OCI-LY1 (cell line): ENCODE data around the gene RNF144A.

ENCODE experiments used
- H2AFZ ChIP-seq: fragments of 200-600 bp; sonication (generic), shearing (Covaris generic); 2 replicates; pipeline ENCODE4 v1.6.0; 2014; ENCODE audit warnings: antibody characterized with exemption, mild to moderate bottlenecking, low read length
- H3F3A ChIP-seq: fragments of 200-600 bp; sonication (generic), shearing (Covaris generic); 2 replicates; pipeline ENCODE4 v1.6.0; 2014; ENCODE audit warnings: mild to moderate bottlenecking, antibody characterized with exemption, low read length, moderate library complexity; ENCODE audit not compliant: insufficient read depth
- H3K27ac ChIP-seq: fragments of 200-600 bp; sonication (generic); 2 replicates; pipeline ENCODE4 v1.5.1; 2014; ENCODE audit warnings: low read length, mixed run types, mild to moderate bottlenecking, low read depth; ENCODE audit not compliant: poor library complexity, severe bottlenecking
- H3K27me3 ChIP-seq: fragments of 200-600 bp; sonication (generic); 2 replicates; pipeline ENCODE4 v1.6.0; 2014; ENCODE audit warnings: antibody characterized with exemption, mild to moderate bottlenecking, low read length, moderate library complexity; ENCODE audit not compliant: insufficient read depth
- H3K36me3 ChIP-seq: fragments of 200-600 bp; sonication (generic); 2 replicates; pipeline ENCODE4 v1.6.1; 2014; ENCODE audit warnings: mild to moderate bottlenecking, antibody characterized with exemption, low read length, moderate library complexity, mixed read lengths; ENCODE audit not compliant: insufficient read depth
- H3K4me1 ChIP-seq: fragments of 200-600 bp; sonication (generic); 2 replicates; pipeline ENCODE4 v1.5.1; 2014; ENCODE audit warnings: mild to moderate bottlenecking, low read length, moderate library complexity; ENCODE audit not compliant: insufficient read depth, severe bottlenecking
- H3K4me2 ChIP-seq: fragments of 200-600 bp; sonication (generic), shearing (Covaris generic); 2 replicates; pipeline ENCODE4 v1.6.1; 2014; ENCODE audit warnings: low read length
- H3K4me3 ChIP-seq: fragments of 200-600 bp; sonication (generic); 2 replicates; pipeline ENCODE4 v1.5.1; 2014; ENCODE audit warnings: low read length, low read depth, mild to moderate bottlenecking, mixed read lengths; ENCODE audit not compliant: poor library complexity, severe bottlenecking
- H3K79me2 ChIP-seq: fragments of 200-600 bp; shearing (Covaris generic); 2 replicates; pipeline ENCODE4 v1.6.1; 2016; ENCODE audit warnings: mixed run types, low read length, mixed read lengths; ENCODE audit not compliant: insufficient read depth
- H3K9ac ChIP-seq: fragments of 200-600 bp; sonication (generic), shearing (Covaris generic); 2 replicates; pipeline ENCODE4 v1.6.1; 2014; ENCODE audit warnings: mild to moderate bottlenecking, low read length, mixed read lengths
- H3K9me2 ChIP-seq: fragments of 200-600 bp; sonication (generic), shearing (Covaris generic); 2 replicates; pipeline ENCODE4 v1.6.1; 2014; ENCODE audit warnings: low read depth, mild to moderate bottlenecking, low read length, mixed read lengths
- H3K9me3 ChIP-seq: fragments of 200-600 bp; shearing (Covaris generic); 2 replicates; pipeline ENCODE4 v1.6.1; 2014; ENCODE audit warnings: low read length, mixed read lengths
- H4K20me1 ChIP-seq: fragments of 200-600 bp; sonication (generic), shearing (Covaris generic); 2 replicates; pipeline ENCODE4 v1.6.0; 2016; ENCODE audit warnings: mild to moderate bottlenecking, low read length; ENCODE audit not compliant: insufficient read depth
- EZH2 ChIP-seq: fragments of 200-600 bp; sonication (generic), shearing (Covaris generic); IDR thresholded peaks from 2 replicates; pipeline ENCODE4 v1.8.0; 2017; ENCODE audit warnings: borderline replicate concordance, mixed run types, mild to moderate bottlenecking, antibody characterized with exemption, low read length, moderate library complexity, mixed read lengths
- TF ChIP-seq, protein P1 (sequence below): fragments of 200-600 bp; sonication (generic), shearing (Covaris generic); IDR thresholded peaks from 2 replicates; pipeline ENCODE4 v1.5.1; 2017; ENCODE audit warnings: mild to moderate bottlenecking, antibody characterized with exemption, low read length, moderate library complexity, mixed read lengths

The RNF144A gene

DNA sequence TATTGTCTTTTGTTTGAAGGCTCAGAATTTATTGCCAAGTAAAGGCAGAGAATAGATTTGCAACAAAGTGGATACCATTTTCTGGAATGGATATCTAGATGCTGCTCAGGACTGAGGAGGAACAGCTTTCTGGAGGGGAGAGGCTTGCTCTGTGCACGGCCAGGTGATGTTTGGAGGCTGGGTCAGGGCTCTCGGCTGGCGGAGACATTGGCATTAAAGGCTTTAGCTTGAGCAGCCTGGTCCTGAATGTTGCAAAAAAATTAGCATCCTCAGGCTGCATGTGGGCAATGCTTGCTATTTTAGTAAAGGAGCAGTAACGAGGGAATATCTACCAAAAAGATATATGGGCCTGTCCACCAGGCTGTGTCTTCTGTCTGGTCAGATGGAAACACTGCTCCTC, 20.4 kb downstream of the RNF144A start:
- Histone ChIP-seq H3K4me1 (no peaks in the 10 kb centered on the region), H3K27ac (no peak overlapping the region), H3K79me2 (no peaks in the 10 kb centered on the region), H3K9ac (no peak overlapping the region), H3K9me3 (no peaks in the 10 kb centered on the region), H3K4me3 (no peak overlapping the region), H3F3A (no peaks in the 10 kb centered on the region), H3K27me3 (no peaks in the 10 kb centered on the region), H2AFZ (no peak overlapping the region), H3K4me2 (no peak overlapping the region), H4K20me1 (no peaks in the 10 kb centered on the region), H3K9me2 (no peaks in the 10 kb centered on the region), H3K36me3 (no peaks in the 10 kb centered on the region)
- no peak for TF ChIP-seq EZH2
- TF ChIP-seq, protein P1, sequence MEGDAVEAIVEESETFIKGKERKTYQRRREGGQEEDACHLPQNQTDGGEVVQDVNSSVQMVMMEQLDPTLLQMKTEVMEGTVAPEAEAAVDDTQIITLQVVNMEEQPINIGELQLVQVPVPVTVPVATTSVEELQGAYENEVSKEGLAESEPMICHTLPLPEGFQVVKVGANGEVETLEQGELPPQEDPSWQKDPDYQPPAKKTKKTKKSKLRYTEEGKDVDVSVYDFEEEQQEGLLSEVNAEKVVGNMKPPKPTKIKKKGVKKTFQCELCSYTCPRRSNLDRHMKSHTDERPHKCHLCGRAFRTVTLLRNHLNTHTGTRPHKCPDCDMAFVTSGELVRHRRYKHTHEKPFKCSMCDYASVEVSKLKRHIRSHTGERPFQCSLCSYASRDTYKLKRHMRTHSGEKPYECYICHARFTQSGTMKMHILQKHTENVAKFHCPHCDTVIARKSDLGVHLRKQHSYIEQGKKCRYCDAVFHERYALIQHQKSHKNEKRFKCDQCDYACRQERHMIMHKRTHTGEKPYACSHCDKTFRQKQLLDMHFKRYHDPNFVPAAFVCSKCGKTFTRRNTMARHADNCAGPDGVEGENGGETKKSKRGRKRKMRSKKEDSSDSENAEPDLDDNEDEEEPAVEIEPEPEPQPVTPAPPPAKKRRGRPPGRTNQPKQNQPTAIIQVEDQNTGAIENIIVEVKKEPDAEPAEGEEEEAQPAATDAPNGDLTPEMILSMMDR: no peak

DNA sequence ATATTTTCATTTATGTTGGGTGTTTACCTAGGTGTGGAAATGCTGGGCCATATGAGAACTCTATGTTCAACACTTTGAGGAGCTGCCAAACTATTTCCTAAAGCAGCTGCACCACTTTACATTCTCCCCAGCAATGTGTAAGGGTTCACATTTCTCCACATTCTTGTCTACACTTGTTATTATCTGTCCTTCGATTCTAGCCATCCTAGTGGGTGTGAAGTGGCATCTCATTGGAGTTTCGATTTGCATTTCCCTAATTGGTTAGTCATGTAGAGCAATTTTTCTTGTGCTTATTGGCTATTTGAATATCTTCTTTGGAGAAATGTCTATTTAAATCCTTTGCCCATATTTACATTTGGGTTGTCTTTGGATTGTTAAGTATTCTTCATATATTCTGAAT, 21.9 kb downstream of the RNF144A start:
- H3K4me3 ChIP-seq: no peak overlapping the region
- no peaks in the 10 kb centered on the region for H3K4me1 ChIP-seq
- no peaks in the 10 kb centered on the region for H3K9me3 ChIP-seq
- no peak overlapping the region for H3K9ac ChIP-seq
- no peaks in the 10 kb centered on the region for H3K27me3 ChIP-seq
- no peak overlapping the region for H2AFZ ChIP-seq
- H3K9me2 ChIP-seq: no peaks in the 10 kb centered on the region
- no peaks in the 10 kb centered on the region for H3K79me2 ChIP-seq
- H4K20me1 ChIP-seq: no peaks in the 10 kb centered on the region
- no peak overlapping the region for H3K27ac ChIP-seq
- no peak for TF ChIP-seq EZH2
- TF ChIP-seq, protein P1: no peak
- H3K36me3 ChIP-seq: no peaks in the 10 kb centered on the region
- no peak overlapping the region for H3K4me2 ChIP-seq
- H3F3A ChIP-seq: no peaks in the 10 kb centered on the region

DNA sequence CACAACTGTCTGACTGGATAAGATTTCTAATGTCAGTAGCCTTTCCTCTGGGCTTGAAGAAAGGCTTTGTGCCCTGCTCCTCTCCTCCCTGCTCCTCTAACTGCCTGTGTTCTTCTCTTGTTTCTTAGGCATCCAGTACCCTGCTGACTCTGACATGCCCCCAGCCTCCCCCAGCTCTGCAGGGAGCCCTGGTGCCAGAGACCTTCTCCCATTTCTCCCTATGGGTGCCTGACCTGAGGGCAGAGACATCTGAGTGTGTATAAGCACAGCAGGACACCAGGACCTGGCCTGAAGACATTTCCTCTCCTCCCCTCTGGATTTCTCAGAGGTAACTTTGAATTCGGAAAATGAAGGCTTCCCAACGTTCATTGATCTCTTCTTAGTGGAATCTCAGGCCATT, 23.6 kb downstream of the RNF144A start:
- no peak overlapping the region for H3K4me3 ChIP-seq

More for the DNA sequence above, 23.6 kb downstream of the RNF144A start:
- Histone ChIP-seq H2AFZ (no peak overlapping the region), H3K9me3 (no peaks in the 10 kb centered on the region), H3K36me3 (no peaks in the 10 kb centered on the region), H3K27me3 (0 out of 2 replicates have a peak, but pooled peaks cover 4% of the 10 kb centered on the region), H3K4me2 (no peak overlapping the region), H3F3A (no peaks in the 10 kb centered on the region), H3K9ac (no peak overlapping the region), H3K79me2 (no peaks in the 10 kb centered on the region), H3K9me2 (no peaks in the 10 kb centered on the region), H3K4me1 (no peaks in the 10 kb centered on the region), H3K27ac (no peak overlapping the region), H4K20me1 (no peaks in the 10 kb centered on the region)
- no peak for TF ChIP-seq EZH2
- TF ChIP-seq, protein P1: no peak
